Measurements from ENCODE around the gene MPST. TPM values are rescaled to one million over a fixed set of nuclear protein-coding genes. Genes with fewer than 3 reads are reported as not detected.

MPST gene
- total and polyA plus RNA-seq, 3 donors from 2014 or later = 64.1 to 114 (median 99.6) TPM

DNA sequence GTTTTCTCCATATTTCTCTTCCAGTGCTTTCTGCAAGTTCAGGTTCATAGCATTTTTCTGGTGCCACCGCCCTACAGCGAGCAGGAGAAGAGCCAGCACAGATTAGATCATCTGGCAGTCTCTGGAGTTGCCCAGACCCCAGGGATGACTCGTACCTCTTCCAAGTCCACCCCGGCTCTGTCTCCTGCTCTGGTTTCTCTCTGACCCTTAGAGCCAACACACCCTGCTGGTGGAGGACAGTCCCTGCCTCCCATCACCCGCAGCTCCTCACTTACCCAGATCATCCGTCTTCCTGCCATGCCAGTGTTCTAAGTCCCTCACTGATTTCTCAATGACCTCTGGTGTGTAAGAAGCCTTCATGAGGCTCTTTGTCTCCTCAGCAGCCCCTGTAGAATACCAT lies 28.3 kb upstream of the MPST start:
- no peaks in the 10 kb centered on the region for H3K27me3 ChIP-seq
- no peak overlapping the region for H3K4me3 ChIP-seq
- no peaks in the 10 kb centered on the region for H3K36me3 ChIP-seq (ENCODE audit: low read depth, missing control alignments)
- intact Hi-C loops (cut with DNase I; ENCODE audit: low total_unique reads) = no loop called here
- no peak overlapping the region for H3K27ac ChIP-seq
- TF ChIP-seq, protein P1, sequence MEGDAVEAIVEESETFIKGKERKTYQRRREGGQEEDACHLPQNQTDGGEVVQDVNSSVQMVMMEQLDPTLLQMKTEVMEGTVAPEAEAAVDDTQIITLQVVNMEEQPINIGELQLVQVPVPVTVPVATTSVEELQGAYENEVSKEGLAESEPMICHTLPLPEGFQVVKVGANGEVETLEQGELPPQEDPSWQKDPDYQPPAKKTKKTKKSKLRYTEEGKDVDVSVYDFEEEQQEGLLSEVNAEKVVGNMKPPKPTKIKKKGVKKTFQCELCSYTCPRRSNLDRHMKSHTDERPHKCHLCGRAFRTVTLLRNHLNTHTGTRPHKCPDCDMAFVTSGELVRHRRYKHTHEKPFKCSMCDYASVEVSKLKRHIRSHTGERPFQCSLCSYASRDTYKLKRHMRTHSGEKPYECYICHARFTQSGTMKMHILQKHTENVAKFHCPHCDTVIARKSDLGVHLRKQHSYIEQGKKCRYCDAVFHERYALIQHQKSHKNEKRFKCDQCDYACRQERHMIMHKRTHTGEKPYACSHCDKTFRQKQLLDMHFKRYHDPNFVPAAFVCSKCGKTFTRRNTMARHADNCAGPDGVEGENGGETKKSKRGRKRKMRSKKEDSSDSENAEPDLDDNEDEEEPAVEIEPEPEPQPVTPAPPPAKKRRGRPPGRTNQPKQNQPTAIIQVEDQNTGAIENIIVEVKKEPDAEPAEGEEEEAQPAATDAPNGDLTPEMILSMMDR (IDR thresholded peaks at IDR 0.05) = no peak
- no peak for TF ChIP-seq POLR2A (IDR thresholded peaks at IDR 0.05)
- H3K4me1 ChIP-seq = no peaks in the 10 kb centered on the region
- 35 to 66% methylated on average over 6 of the region's 6 CpGs for WGBS, 2 donors
- H3K9me3 ChIP-seq = no peaks in the 10 kb centered on the region
- DNase-seq = no peak

DNA sequence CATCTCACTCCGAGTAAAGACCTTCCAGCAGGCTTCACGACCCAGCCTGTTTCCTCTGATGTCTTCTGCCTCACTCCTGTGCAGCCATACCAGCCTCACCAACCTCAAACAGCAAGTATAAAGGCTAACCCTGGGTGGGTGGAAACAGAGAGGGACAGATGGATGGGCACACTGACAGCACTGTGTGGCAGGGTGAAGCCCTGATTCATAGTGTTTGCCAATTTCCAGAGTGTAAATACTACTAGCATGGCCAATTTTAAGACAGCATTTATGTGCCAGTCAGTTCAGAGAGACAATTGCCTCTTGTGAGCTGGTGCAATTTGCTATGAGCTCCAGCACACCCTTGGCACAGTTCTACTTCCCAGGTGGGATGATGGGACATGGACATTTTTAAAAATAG lies 21.8 kb upstream of the MPST start:
- Histone ChIP-seq H3K4me1 (no peaks in the 10 kb centered on the region), H3K4me3 (no peak overlapping the region), H3K36me3 (ENCODE audit: low read depth, missing control alignments) (no peaks in the 10 kb centered on the region), H3K9me3 (no peaks in the 10 kb centered on the region), H3K27me3 (no peaks in the 10 kb centered on the region), H3K27ac (no peak overlapping the region)
- intact Hi-C loops (cut with DNase I; ENCODE audit: low total_unique reads) = no loop called here
- TF ChIP-seq, protein P1 (IDR thresholded peaks at IDR 0.05) = no peak
- TF ChIP-seq POLR2A (IDR thresholded peaks at IDR 0.05) = no peak
- DNase-seq = no peak
- WGBS, 2 donors = 73 to 91% methylated on average over 2 of the region's 2 CpGs

DNA sequence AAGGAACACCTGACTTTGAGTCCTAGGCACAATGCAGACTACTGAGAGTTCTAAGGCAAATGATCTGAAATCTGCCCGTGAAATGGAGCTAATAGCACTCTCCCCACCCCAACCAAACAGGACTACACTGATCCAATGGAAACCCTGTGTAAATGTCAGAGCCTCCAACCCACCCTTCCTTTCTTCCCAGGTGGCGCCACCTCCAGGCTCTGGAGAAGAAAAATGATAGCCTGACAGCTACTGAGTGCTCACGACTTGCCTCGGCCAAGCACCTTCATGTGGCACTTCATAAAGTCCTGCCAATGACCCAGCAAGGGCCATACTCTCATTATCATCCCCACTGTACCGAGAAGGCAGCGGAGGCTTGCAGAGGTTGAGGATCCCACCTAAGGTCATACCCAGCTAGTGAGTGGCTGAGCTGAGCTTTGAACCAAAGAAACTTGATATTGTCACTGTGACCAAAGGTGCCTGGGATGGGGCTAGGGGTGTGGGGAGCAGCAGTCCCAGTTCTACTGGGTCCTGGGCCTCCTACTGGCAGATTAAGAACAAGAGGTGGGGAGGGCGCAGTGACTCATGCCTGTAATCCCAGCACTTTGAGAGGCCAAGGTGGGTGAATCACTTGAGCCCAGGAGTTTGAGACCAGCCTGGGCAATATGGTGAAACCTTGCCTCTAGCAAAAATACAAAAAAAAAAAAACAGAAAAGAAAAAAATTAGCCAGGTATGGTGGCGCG lies 20.8 kb upstream of the MPST start:
- Histone ChIP-seq H3K27ac (no peak overlapping the region), H3K4me3 (no peak overlapping the region), H3K9me3 (no peaks in the 10 kb centered on the region), H3K27me3 (no peaks in the 10 kb centered on the region), H3K36me3 (ENCODE audit: low read depth, missing control alignments) (no peaks in the 10 kb centered on the region), H3K4me1 (no peaks in the 10 kb centered on the region)
- WGBS, 2 donors = 77 to 88% methylated on average over 7 to 9 of the region's 9 CpGs
- TF ChIP-seq POLR2A (IDR thresholded peaks at IDR 0.05) = no peak
- TF ChIP-seq, protein P1 (IDR thresholded peaks at IDR 0.05) = no peak
- DNase-seq = no peak
- intact Hi-C loops (cut with DNase I; ENCODE audit: low total_unique reads) = no loop called here

DNA sequence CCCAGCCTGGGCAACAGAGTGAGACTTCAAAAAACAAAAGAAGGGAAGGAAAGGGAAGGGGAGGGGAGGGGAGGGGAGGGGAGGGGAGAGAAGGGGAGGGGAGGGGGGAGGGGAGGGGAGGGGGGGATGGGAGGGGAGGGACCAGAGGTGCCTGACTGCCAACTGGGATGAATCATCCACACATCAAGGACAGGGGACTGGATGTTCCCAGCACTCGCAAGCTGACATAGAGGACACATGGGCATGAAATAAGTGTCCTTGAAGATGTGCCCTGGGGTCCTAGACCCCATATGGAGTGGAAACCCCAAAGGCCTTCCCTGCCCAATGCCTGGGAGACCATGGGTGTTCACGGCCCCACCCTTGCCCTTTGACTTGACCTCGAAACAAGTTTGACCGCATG lies 20.1 kb upstream of the MPST start:
- H3K4me1 ChIP-seq = no peaks in the 10 kb centered on the region
- intact Hi-C loops (cut with DNase I; ENCODE audit: low total_unique reads) = no loop called here
- WGBS, 2 donors = 62% methylated on average over 4 of the region's 4 CpGs; no CpG with 5 or more reads in 1 of the 2 donors
- H3K27ac ChIP-seq = no peak overlapping the region
- H3K9me3 ChIP-seq = no peaks in the 10 kb centered on the region
- no peaks in the 10 kb centered on the region for H3K27me3 ChIP-seq
- H3K36me3 ChIP-seq (ENCODE audit: low read depth, missing control alignments) = no peaks in the 10 kb centered on the region
- no peak overlapping the region for H3K4me3 ChIP-seq
- no peak for DNase-seq
- TF ChIP-seq, protein P1 (IDR thresholded peaks at IDR 0.05) = no peak
- TF ChIP-seq POLR2A (IDR thresholded peaks at IDR 0.05) = no peak
